ENCODE results near the gene S1PR3.

GRCh38 chr9:88975966-88976889, 15.0 kb upstream of the S1PR3 start:
- no peak for TF ChIP-seq GATA3 (IDR thresholded peaks at IDR 0.05; ENCODE audit: low read depth, low read length)
- TF ChIP-seq GATA2 (IDR thresholded peaks at IDR 0.05; ENCODE audit: low read depth, low read length): no peak
